B cell (primary cell): Measurements from ENCODE around the gene LBR. TPM values are rescaled to one million over a fixed set of nuclear protein-coding genes. Genes with fewer than 3 reads are reported as not detected.

Experiments
- ATAC-seq: fragments of 200-7000 bp; cut with Tn5 transposase; one replicate; pipeline ENCODE4 v1.10.0; 2021; ENCODE audit warnings: low read depth, mild to moderate bottlenecking, moderate number of reproducible peaks, moderate library complexity
- CTCF ChIA-PET: fragments of 350-600 bp; sonication (Branson Sonifier 250); formaldehyde crosslinking; loops from one replicate; lab custom pipeline; 2021; ENCODE audit warnings: antibody characterized with exemption, inconsistent platforms; lab: Charles Lee
- POLR2A ChIA-PET: fragments of 350-600 bp; sonication (Branson Sonifier 250); formaldehyde crosslinking; loops from one replicate; lab custom pipeline; 2021; ENCODE audit warnings: antibody characterized with exemption; lab: Charles Lee
- DNase-seq: peaks from one replicate; pipeline ENCODE4 v3.0.0; 2013
- H2AFZ ChIP-seq: 2 replicates; pipeline ENCODE4 v1.6.1; 2012; ENCODE audit warnings: mild to moderate bottlenecking, low read depth, low read length; ENCODE audit not compliant: insufficient read depth, poor library complexity, severe bottlenecking
- H3K27ac ChIP-seq, 2 donors: 1 replicate in 1 of 2; 2 replicates in 1 of 2; pipeline ENCODE4 v1.5.1; 2012 to 2013; ENCODE audit warnings: low read length in 2 of 2, mild to moderate bottlenecking in 2 of 2, moderate library complexity in 1 of 2
- H3K27me3 ChIP-seq, 4 experiments: fragments of 200-600 bp in 1 of 4; sonication (generic) in 1 of 4; replicated peaks in 1 of 4; 1 replicate in 2 of 4; 2 replicates in 2 of 4; pipeline versions ENCODE4 v1.6.1 to v1.7.0; 2013 to 2016; ENCODE audit warnings: low read length in 3 of 4, mild to moderate bottlenecking in 2 of 4, mixed read lengths in 1 of 4, moderate library complexity in 1 of 4; ENCODE audit not compliant: insufficient read depth in 4 of 4, control insufficient read depth in 3 of 4; ENCODE audit errors: control extremely low read depth in 1 of 4
- H3K36me3 ChIP-seq, 2 experiments: replicated peaks in 1 of 2; 1 replicate in 1 of 2; 2 replicates in 1 of 2; pipeline versions ENCODE4 v1.6.1 to v1.7.1; 2013; ENCODE audit warnings: low read length in 1 of 2; ENCODE audit not compliant: insufficient read depth in 2 of 2, control insufficient read depth in 1 of 2; ENCODE audit errors: control extremely low read depth in 1 of 2, extremely low read depth in 1 of 2
- H3K4me1 ChIP-seq, 2 donors: fragments of 200-600 bp in 1 of 2; sonication (generic) in 1 of 2; 1 replicate in 1 of 2; 2 replicates in 1 of 2; pipeline versions ENCODE4 v1.5.1 to v1.6.1; 2013 to 2017; ENCODE audit warnings: low read length in 2 of 2; ENCODE audit not compliant: control insufficient read depth in 2 of 2, insufficient read depth in 2 of 2
- H3K4me2 ChIP-seq: replicated peaks from 2 replicates; pipeline ENCODE3; 2012; ENCODE audit warnings: mild to moderate bottlenecking, low read depth, low read length; ENCODE audit not compliant: poor library complexity, severe bottlenecking
- H3K4me3 ChIP-seq, 5 experiments: fragments of 200-600 bp in 1 of 5; sonication (generic) in 1 of 5; 1 replicate in 3 of 5; 2 replicates in 2 of 5; pipeline versions ENCODE4 v1.5.1 to v1.7.0; 2011 to 2016; ENCODE audit warnings: low read length in 4 of 5, mild to moderate bottlenecking in 4 of 5, low read depth in 2 of 5, control low read depth in 1 of 5, moderate library complexity in 1 of 5; ENCODE audit not compliant: insufficient read depth in 1 of 5; ENCODE audit errors: control extremely low read depth in 1 of 5, extremely low read depth in 1 of 5
- H3K79me2 ChIP-seq: fragments of 200-600 bp; sonication (generic); one replicate; pipeline ENCODE4 v1.6.0; 2016; ENCODE audit warnings: low read length; ENCODE audit not compliant: control insufficient read depth, insufficient read depth
- H3K9ac ChIP-seq: fragments of 200-600 bp; sonication (generic); 2 replicates; pipeline ENCODE4 v1.6.1; 2017; ENCODE audit warnings: mild to moderate bottlenecking, low read length, moderate library complexity
- H3K9me3 ChIP-seq, 3 donors: one replicate each; pipeline versions ENCODE4 v1.6.1 to v1.7.1; 2013; ENCODE audit warnings: low read length in 2 of 3; ENCODE audit not compliant: control insufficient read depth in 2 of 3, insufficient read depth in 1 of 3; ENCODE audit errors: control extremely low read depth in 1 of 3
- H4K20me1 ChIP-seq: 2 replicates; pipeline ENCODE4 v1.6.0; 2012; ENCODE audit warnings: mild to moderate bottlenecking, low read length; ENCODE audit not compliant: insufficient read depth, control insufficient read depth, poor library complexity, severe bottlenecking
- H3K27ac Mint-ChIP-seq: one replicate; pipeline ENCODE4 v1.8.0; 2021; ENCODE audit warnings: mixed read lengths
- H3K27me3 Mint-ChIP-seq: one replicate; pipeline ENCODE4 v1.8.0; 2021; ENCODE audit warnings: mixed read lengths
- H3K4me1 Mint-ChIP-seq: one replicate; pipeline ENCODE4 v1.8.0; 2021; ENCODE audit warnings: mixed read lengths
- H3K4me3 Mint-ChIP-seq: one replicate; pipeline ENCODE4 v1.8.0; 2021; ENCODE audit warnings: mixed read lengths
- H3K9me3 Mint-ChIP-seq: one replicate; pipeline ENCODE4 v1.8.0; 2022; ENCODE audit warnings: mixed read lengths; ENCODE audit not compliant: insufficient read depth
- CTCF ChIP-seq: fragments of 200-600 bp; IDR thresholded peaks from one replicate; pipeline ENCODE4 v1.8.0; 2022; ENCODE audit warnings: antibody characterized with exemption, mild to moderate bottlenecking
- EZH2 ChIP-seq: IDR thresholded peaks from 2 replicates; pipeline ENCODE4 v1.6.1; 2012; ENCODE audit warnings: borderline replicate concordance, low read depth, mild to moderate bottlenecking, moderate library complexity, low read length; ENCODE audit not compliant: insufficient read depth, poor library complexity, severe bottlenecking
- WGBS: methylation state at CpG from one replicate; pipeline ENCODE4 v1.1.5; 2013; ENCODE audit warnings: missing lambda C conversion rate; ENCODE audit not compliant: insufficient coverage; 5-methylcytosine and 5-hydroxymethylcytosine counted together
- intact Hi-C: fragments of 100-400 bp; cut with micrococcal nuclease; formaldehyde crosslinking; loops from one replicate; pipeline ENCODE4 v1.10.0; 2022
- polyA plus RNA-seq: library from polyadenylated mRNA; depleted of rRNA; stranded (reverse); fragments of >200 nt; gene quantifications from 2 replicates; pipeline ENCODE4 v1.2.3, GENCODE V29; 2012
- total RNA-seq, 2 donors: library from RNA; stranded (reverse); fragments of 120-200 nt in 1 of 2; gene quantifications; 1 replicate in 1 of 2; 2 replicates in 1 of 2; pipeline versions ENCODE4 v1.2.3 to v1.2.4, GENCODE V29; 2013 to 2022

Gene LBR
- total and polyA plus RNA-seq, 2 donors (not counting 1 experiment from before 2014, with no cell fraction given), result 19.3 to 167 TPM

DNA sequence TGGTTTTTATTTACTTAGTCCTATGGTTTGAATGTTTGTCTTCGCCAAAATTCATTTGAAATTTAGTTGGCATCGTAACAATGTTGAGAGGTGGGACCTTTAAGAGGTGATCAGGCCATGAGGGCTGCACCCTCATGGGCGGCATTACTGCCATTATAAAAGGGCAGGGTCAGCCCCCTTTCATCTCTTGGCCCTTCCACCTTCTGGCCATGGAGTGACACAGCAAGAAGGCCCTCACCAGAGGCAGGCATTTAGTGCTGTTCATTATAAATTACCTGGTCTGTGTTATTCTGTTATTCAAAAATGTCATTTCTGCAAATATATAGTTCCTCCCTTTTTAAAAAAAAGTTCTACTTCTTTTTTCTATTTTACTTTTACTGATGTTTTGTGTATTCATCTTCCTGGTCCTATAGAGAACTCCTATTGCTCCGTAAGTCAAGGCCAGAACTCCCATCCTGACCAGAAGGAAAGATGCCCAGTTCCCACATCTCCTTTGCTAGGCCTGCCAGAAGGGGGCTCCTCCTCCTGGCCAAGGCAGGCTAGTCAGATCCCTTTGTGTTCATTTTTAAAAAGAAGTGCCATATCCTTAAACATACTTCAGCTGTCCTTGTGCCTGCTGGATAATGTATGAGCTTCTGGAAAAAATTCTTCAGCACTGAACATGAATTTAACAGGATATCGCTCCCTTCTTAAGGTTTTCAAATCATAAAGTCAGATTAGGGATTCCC, 10.0 kb upstream of the LBR start:
- Histone ChIP-seq H3K4me1 (peaks cover 38 to 50% of the 10 kb centered on the region in 2 donors), H3K4me3 (no peak overlapping the region), H3K27me3 (no peaks in the 10 kb centered on the region), H4K20me1 (no peaks in the 10 kb centered on the region), H3K79me2 (no peaks in the 10 kb centered on the region), H3K4me2 (no peak overlapping the region), H3K9me3 (no peaks in the 10 kb centered on the region), H2AFZ (no peak overlapping the region), H3K36me3 (no peaks in the 10 kb centered on the region), H3K9ac (no peak overlapping the region), H3K27ac (no peak overlapping the region)
- TF ChIP-seq CTCF (no peak), EZH2 (no peak)
- ATAC-seq (no peak), DNase-seq (no peak)
- no peaks in the 10 kb centered on the region for H3K9me3 Mint-ChIP-seq
- WGBS, result 92% methylated on average over 3 of the region's 5 CpGs
- no peaks in the 10 kb centered on the region for H3K27me3 Mint-ChIP-seq
- intact Hi-C loops, result no loop called here
- H3K27ac Mint-ChIP-seq, result no peak overlapping the region
- H3K4me3 Mint-ChIP-seq, result no peak overlapping the region
- peaks cover 51% of the 10 kb centered on the region for H3K4me1 Mint-ChIP-seq
- POLR2A ChIA-PET, result no interaction called here
- CTCF ChIA-PET, result no interaction called here

- H3K9me3 Mint-ChIP-seq, result no peaks in the 10 kb centered on the region
- POLR2A ChIA-PET, result interaction anchor here (1.1 kb wide), 1 partner anchor 9 kb away, joined by 7 read pairs; no protein-coding TSS in a partner anchor
- intact Hi-C loops, result loop anchor here (1.0 kb wide), 1 partner anchor 8 kb away; the partner anchor contains the start of gene LBR
- Histone ChIP-seq H3K27ac (peak overlapping the region; percentile 30 to 37), H3K4me1 (peaks cover 26 to 39% of the 10 kb centered on the region in 2 donors), H3K79me2 (no peaks in the 10 kb centered on the region), H4K20me1 (no peaks in the 10 kb centered on the region), H2AFZ (peak overlapping the region; percentile 61), H3K9ac (peak overlapping the region; percentile 2), H3K9me3 (peaks cover 0 to 6% (median 0%) of the 10 kb centered on the region in 3 donors), H3K36me3 (no peaks in the 10 kb centered on the region), H3K4me3 (peak overlapping the region in 1 of 5 experiments; percentile 4), H3K27me3 (no peaks in the 10 kb centered on the region), H3K4me2 (peak overlapping the region; percentile 56)
- H3K27me3 Mint-ChIP-seq, result no peaks in the 10 kb centered on the region
- CTCF ChIA-PET, result no interaction called here
- peak; percentile 53 for DNase-seq
- TF ChIP-seq CTCF (no peak), EZH2 (no peak)
- H3K27ac Mint-ChIP-seq, result peak overlapping the region; percentile 60
- peak; percentile 81 for ATAC-seq
- peak overlapping the region; percentile 36 for H3K4me3 Mint-ChIP-seq
- H3K4me1 Mint-ChIP-seq, result peaks cover 35% of the 10 kb centered on the region
- WGBS, result 8% methylated on average over 6 of the region's 6 CpGs
Measured at GRCh38 chr1:225435957-225436392, 8.1 kb upstream of the LBR start.
